GM12872 (cell line): ENCODE measurements around the gene GNLY.

Source experiments
- TF ChIP-seq, protein P1 (sequence below): IDR thresholded peaks from 3 replicates; pipeline ENCODE4 v1.5.1; 2011; ENCODE audit warnings: low read depth, mild to moderate bottlenecking, low read length, moderate library complexity; ENCODE audit not compliant: insufficient read depth

GNLY gene

DNA sequence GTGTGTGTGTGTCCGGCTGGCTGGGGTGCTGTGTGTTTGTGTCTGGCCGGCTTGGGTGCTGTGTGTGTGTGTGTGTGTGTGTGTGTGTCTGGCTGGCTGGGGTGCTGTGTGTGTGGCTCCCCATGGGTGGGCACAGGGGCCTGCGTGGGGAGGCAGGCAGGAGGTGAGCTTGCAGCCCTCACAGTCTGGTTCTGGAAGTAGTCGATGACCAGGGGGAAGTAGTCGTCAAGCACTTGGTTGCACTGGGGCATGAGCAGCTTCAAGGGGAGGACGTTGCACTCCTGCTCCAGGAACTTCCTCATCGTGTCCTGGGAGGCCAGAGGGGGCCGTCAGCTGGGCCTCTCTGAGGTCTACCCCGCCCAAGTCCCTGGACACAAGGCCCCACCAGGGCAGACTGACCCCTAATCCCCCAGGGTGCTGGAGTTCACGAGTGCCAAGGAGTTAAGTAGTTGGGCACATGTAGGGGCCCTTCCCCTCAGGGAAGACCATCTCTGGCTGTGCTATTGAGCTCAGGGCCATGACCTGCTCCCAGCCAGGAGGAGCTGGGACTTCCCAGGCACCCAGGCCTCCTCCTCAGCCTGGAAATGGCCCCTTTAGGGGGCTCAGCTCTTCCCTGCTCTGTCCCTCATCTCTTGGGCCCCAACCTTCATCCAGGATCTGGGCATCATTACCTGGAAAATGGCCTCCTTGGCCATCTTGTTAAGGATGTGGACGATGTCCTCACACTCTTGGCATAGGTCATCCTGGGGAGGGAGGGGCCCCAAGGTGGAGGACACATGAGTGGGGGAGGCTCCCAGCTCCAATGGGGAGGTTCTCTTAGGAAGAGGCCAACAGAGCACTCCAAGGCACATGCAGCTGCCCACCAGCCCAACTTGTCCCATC is 27.5 kb upstream of the GNLY start:
- TF ChIP-seq, protein P1, sequence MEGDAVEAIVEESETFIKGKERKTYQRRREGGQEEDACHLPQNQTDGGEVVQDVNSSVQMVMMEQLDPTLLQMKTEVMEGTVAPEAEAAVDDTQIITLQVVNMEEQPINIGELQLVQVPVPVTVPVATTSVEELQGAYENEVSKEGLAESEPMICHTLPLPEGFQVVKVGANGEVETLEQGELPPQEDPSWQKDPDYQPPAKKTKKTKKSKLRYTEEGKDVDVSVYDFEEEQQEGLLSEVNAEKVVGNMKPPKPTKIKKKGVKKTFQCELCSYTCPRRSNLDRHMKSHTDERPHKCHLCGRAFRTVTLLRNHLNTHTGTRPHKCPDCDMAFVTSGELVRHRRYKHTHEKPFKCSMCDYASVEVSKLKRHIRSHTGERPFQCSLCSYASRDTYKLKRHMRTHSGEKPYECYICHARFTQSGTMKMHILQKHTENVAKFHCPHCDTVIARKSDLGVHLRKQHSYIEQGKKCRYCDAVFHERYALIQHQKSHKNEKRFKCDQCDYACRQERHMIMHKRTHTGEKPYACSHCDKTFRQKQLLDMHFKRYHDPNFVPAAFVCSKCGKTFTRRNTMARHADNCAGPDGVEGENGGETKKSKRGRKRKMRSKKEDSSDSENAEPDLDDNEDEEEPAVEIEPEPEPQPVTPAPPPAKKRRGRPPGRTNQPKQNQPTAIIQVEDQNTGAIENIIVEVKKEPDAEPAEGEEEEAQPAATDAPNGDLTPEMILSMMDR, result no peak

GRCh38 chr2:85667561-85668008 is 26.6 kb upstream of the GNLY start:
- TF ChIP-seq, protein P1, result no peak

GRCh38 chr2:85668009-85668856 is 25.9 kb upstream of the GNLY start, which contains the start of gene SFTPB:
SFTPB (minus strand) TSS chr2:85668199; CDS start chr2:85668183, 16 bp downstream.
- TF ChIP-seq, protein P1, result no peak

DNA sequence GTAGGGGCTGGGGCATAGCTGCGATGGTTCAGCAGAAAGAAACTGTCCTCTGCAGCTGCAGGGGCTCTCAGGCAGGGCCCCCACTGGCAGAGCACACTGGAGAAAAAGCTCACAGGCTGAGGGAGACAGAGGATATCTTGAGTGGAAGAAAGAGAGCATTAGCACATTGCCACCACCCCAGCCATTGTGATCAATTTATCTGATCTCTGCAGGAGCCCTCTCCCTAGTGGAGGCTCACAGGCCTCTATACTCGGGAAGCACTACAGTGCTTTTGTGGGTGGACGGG is 25.4 kb upstream of the GNLY start:
- TF ChIP-seq, protein P1, result no peak

DNA sequence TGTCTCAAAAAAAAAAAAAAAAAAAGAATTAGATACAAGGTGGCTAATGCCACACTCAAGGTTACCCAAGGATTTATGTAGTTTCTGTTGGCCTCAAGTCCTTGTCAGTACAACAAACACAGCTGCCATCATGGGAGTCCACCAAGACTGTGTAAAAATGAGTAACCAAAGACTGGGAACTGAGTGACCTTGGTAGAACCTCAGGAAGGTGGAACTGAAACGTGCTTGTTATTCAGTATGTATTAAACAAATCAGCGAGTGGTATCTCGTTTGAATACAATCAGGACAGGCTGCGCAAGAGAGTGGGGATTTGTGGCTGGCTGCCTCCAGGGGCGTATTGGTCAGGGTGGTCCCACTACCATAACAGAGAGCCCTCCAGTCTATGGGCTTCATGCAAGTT is 24.6 kb upstream of the GNLY start:
- TF ChIP-seq, protein P1, result no peak

DNA sequence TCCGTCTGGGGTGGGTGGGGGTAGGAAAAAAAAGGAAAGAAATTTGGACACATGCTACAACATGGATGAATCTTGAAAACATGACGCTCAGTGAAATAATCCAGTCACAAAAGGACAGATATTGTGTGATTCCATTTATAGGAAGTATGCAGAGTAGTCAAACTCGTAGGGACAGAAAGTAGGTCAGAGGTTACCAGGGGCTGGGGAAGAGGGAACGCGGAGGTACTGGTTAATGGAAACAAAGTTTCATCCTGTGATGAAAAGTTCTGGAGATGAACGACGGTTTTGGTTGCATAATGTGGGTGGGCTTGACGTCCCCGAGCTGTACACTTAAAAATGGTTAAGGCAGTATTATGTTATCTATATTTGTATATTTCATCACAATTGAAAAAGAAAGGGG is 21.7 kb upstream of the GNLY start:
- TF ChIP-seq, protein P1, result no peak

- TF ChIP-seq, protein P1, result no peak
Measured at GRCh38 chr2:85673716-85674375, 20.3 kb upstream of the GNLY start.
